Measurements from ENCODE around the gene KCNIP4. TPM values are rescaled to one million over a fixed set of nuclear protein-coding genes. Genes with fewer than 3 reads are reported as not detected.

Gene KCNIP4
- total RNA-seq, 6 experiments from 2014 or later, result not detected

GRCh38 chr4:21454201-21454600 is 494.4 kb downstream of the KCNIP4 start:
- H3K4me3 ChIP-seq, result no peak overlapping the region
- H3K27me3 ChIP-seq, result no peaks in the 10 kb centered on the region
- H3K27ac ChIP-seq, result no peak overlapping the region
- no peaks in the 10 kb centered on the region for H3K4me1 ChIP-seq
- TF ChIP-seq, protein P1, sequence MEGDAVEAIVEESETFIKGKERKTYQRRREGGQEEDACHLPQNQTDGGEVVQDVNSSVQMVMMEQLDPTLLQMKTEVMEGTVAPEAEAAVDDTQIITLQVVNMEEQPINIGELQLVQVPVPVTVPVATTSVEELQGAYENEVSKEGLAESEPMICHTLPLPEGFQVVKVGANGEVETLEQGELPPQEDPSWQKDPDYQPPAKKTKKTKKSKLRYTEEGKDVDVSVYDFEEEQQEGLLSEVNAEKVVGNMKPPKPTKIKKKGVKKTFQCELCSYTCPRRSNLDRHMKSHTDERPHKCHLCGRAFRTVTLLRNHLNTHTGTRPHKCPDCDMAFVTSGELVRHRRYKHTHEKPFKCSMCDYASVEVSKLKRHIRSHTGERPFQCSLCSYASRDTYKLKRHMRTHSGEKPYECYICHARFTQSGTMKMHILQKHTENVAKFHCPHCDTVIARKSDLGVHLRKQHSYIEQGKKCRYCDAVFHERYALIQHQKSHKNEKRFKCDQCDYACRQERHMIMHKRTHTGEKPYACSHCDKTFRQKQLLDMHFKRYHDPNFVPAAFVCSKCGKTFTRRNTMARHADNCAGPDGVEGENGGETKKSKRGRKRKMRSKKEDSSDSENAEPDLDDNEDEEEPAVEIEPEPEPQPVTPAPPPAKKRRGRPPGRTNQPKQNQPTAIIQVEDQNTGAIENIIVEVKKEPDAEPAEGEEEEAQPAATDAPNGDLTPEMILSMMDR (IDR thresholded peaks at IDR 0.05), result no peak
- TF ChIP-seq POLR2A (IDR thresholded peaks at IDR 0.05), result no peak
- DNase-seq (no peak), ATAC-seq (no peak)
- no peaks in the 10 kb centered on the region for H3K9me3 ChIP-seq
- intact Hi-C loops (cut with DNase I), result no loop called here
- 41% methylated on average over 4 of the region's 4 CpGs for WGBS (ENCODE audit: insufficient coverage, low coverage, low lambda C conversion rate, missing lambda C conversion rate)
- no peaks in the 10 kb centered on the region for H3K36me3 ChIP-seq

DNA sequence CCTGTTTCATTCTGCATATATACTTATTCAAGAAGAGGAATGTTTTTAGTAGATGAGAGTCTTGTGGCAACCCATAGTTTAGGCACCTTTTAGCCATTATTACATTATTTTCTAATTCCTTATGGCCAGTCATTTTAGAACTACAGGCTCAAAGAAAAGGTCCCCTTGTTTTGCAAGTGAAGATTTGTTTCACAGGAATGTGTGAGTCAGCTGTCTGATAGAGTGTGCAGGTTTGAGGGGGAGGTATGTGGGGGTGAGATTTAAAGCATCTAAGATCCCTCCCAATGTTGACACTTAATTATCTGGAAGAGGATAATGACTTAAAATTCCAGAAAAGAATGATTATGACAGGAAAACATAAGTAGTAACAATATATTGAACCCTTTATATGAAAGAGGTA is 495.6 kb downstream of the KCNIP4 start:
- H3K27me3 ChIP-seq, result no peaks in the 10 kb centered on the region
- DNase-seq (no peak), ATAC-seq (no peak)
- TF ChIP-seq POLR2A (IDR thresholded peaks at IDR 0.05), result no peak
- TF ChIP-seq, protein P1 (IDR thresholded peaks at IDR 0.05), result no peak
- no peak overlapping the region for H3K4me3 ChIP-seq
- H3K36me3 ChIP-seq, result no peaks in the 10 kb centered on the region
- intact Hi-C loops (cut with DNase I), result no loop called here
- H3K27ac ChIP-seq, result no peak overlapping the region
- H3K4me1 ChIP-seq, result no peaks in the 10 kb centered on the region
- H3K9me3 ChIP-seq, result no peaks in the 10 kb centered on the region

DNA sequence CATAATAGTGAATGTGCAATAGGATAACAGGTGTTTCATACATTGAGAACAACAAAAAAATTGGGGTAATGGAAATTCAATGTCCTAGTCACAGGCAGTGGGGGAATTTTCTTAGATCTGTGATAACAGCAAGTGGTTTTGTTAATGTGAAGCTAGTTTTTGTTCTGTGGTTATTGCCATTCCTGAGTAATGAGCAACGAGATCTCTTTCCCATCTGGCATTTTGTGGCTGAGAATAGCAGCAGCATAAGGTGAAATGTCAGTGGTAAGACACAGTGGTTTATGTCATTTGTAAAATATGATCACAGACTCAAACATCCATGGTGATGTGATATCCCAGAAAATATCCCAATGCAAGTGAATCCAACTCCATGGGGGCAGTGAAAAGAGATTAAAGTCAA is 497.5 kb downstream of the KCNIP4 start:
- intact Hi-C loops (cut with DNase I), result no loop called here
- H3K36me3 ChIP-seq, result no peaks in the 10 kb centered on the region
- no peaks in the 10 kb centered on the region for H3K27me3 ChIP-seq
- no peaks in the 10 kb centered on the region for H3K9me3 ChIP-seq
- WGBS (ENCODE audit: insufficient coverage, low coverage, low lambda C conversion rate, missing lambda C conversion rate), result 40% methylated on average over 1 of the region's 1 CpG
- H3K4me3 ChIP-seq, result no peak overlapping the region
- H3K27ac ChIP-seq, result no peak overlapping the region
- TF ChIP-seq POLR2A (IDR thresholded peaks at IDR 0.05), result no peak
- TF ChIP-seq, protein P1 (IDR thresholded peaks at IDR 0.05), result no peak
- no peak for DNase-seq
- no peaks in the 10 kb centered on the region for H3K4me1 ChIP-seq
- no peak for ATAC-seq

- ATAC-seq, result no peak
- WGBS (ENCODE audit: insufficient coverage, low coverage, low lambda C conversion rate, missing lambda C conversion rate), result 30% methylated on average over 4 of the region's 4 CpGs
- Histone ChIP-seq H3K27ac (no peak overlapping the region), H3K9me3 (no peaks in the 10 kb centered on the region), H3K4me3 (no peak overlapping the region), H3K27me3 (no peaks in the 10 kb centered on the region), H3K36me3 (no peaks in the 10 kb centered on the region), H3K4me1 (no peaks in the 10 kb centered on the region)
- no peak for DNase-seq
- intact Hi-C loops (cut with DNase I), result no loop called here
- TF ChIP-seq, protein P1 (IDR thresholded peaks at IDR 0.05), result no peak
- TF ChIP-seq POLR2A (IDR thresholded peaks at IDR 0.05), result no peak
Measured at GRCh38 chr4:21450331-21450730, 498.2 kb downstream of the KCNIP4 start.

DNA sequence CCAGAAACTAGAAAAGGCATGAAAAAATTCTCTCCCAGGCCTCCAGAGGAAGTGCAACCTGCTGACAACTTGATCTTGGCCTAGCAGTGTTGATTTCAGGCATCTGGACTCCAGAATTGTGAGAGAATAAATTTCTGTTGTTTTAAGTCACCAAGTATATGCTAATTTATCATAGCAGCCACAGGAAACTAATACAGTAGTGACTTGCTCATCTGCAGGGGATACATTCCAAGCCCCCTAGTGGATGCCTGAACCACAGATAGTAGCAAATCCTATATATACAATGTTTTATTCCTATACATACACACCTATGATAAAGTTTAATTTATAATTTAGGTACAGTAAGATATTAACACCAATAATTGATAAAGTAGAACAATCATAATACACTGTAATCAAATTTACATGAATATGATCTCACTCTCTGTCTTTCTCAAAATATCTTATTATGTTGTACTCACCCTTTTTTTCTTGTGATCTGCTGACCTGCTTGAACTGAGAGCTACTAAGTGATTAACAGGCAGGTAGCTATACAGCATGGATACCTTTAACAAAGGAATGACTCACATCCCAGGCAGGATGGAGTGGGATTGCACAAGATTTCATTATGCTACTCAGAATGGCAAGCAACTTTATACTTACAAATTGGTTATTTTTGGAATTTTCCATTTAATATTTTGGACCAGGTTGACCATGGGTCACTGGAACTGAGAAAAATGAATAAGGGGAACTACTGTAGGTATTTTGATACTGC is 501.1 kb downstream of the KCNIP4 start:
- H3K36me3 ChIP-seq, result no peaks in the 10 kb centered on the region
- H3K4me1 ChIP-seq, result no peaks in the 10 kb centered on the region
- intact Hi-C loops (cut with DNase I), result no loop called here
- H3K27me3 ChIP-seq, result no peaks in the 10 kb centered on the region
- H3K27ac ChIP-seq, result no peak overlapping the region
- no peaks in the 10 kb centered on the region for H3K9me3 ChIP-seq
- TF ChIP-seq POLR2A (IDR thresholded peaks at IDR 0.05), result no peak
- TF ChIP-seq, protein P1 (IDR thresholded peaks at IDR 0.05), result no peak
- DNase-seq, result no peak
- ATAC-seq, result no peak
- H3K4me3 ChIP-seq, result no peak overlapping the region
